Measurements from ENCODE around the gene EPB41L5.

- no peak for TF ChIP-seq GATA3 (IDR thresholded peaks at IDR 0.05; ENCODE audit: low read depth, low read length)
- TF ChIP-seq GATA2 (IDR thresholded peaks at IDR 0.05; ENCODE audit: low read depth, low read length): no peak
Observed at GRCh38 chr2:120141300-120142069, 128.6 kb downstream of the EPB41L5 start.

All from SH-SY5Y (cell line).